ENCODE data around the gene CACNA2D4. TPM values are rescaled to one million over a fixed set of nuclear protein-coding genes. Genes with fewer than 3 reads are reported as not detected.
A peak's percentile ranks its signal among the peaks of the same experiment; 100 is the strongest.

The CACNA2D4 gene
- total RNA-seq, 1 experiment from 2014 or later = 44.0 TPM

- DNase-seq (ENCODE audit: low read depth) = no peak
Measured at GRCh38 chr12:1835211-1836131, 83.0 kb downstream of the CACNA2D4 start.

- DNase-seq (ENCODE audit: low read depth) = no peak
Measured at GRCh38 chr12:1834186-1834925, 84.1 kb downstream of the CACNA2D4 start.

- DNase-seq (ENCODE audit: low read depth) = no peak
Measured at GRCh38 chr12:1833596-1834028, 84.8 kb downstream of the CACNA2D4 start.

DNA sequence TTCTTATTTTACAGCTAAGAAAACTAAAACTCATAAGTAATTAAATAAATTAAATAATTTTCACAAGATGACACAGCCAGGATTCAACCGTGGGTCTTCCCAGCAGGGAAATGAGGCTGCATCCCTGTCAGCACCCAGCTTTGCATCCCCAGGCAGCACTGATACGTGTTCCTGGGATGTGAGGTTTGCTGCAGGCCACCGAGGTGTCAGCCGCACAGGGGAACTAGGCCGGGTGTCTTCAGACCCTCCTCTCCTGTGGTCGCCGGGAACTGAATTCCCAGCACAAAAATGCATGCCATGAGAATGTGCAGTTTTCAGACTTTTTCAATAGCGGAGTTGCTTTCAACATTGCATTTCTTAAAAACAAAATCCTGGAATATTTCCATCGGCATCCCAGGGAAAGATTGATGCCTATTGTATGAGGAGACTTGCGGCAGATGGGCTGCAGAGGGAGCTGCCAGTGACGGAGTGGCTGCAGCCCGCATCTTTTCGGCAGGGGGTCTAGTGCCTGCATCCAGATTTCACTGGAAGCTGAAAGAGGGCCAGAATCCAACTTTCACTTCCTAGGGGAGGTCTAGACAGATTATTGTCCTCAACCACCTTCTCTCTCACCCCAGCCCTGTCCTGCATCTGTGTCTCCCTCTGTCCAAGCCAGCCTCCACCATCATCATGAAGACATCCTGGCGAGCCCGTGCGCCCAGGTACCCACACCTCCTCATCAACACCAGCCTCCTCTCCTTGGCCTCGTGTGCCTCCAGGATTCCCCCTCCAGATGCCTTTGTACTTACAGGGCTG is 85.5 kb downstream of the CACNA2D4 start:
- DNase-seq (ENCODE audit: low read depth) = no peak

DNA sequence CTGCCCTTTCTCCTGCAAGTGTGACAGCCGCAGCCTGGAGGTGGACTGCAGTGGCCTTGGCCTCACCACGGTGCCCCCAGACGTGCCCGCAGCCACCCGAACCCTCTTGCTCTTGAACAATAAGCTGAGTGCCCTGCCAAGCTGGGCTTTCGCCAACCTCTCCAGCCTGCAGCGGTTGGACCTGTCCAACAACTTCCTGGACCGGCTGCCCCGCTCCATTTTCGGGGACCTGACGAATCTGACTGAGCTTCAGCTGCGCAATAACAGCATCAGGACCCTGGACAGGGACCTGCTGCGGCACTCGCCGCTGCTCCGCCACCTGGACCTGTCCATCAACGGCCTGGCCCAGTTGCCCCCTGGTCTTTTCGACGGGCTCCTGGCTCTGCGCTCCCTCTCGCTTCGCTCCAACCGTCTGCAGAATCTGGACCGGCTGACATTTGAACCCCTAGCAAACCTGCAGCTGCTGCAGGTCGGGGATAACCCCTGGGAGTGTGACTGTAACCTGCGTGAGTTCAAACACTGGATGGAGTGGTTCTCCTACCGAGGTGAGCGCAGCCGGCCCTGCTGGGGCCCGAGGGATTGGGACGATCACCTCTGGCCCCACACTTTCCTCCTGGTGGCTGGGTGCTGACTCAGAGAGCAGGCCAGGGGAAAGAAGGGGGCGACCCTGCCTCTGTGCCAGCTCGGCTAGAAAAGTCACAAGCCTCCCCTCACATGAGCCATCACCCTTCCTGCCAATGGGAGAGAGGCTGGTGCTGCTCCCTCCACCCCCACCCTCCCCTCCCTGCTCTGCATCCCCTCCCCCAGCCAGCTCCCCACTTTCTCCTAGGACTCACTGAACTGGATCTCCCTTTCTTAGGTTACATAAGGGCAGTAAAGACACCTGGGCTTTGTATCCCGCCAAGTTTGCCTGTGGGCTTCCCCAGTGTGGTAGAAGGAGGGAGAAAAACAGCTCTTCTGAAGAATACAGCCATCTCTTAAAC is 87.2 kb downstream of the CACNA2D4 start:
- DNase-seq (ENCODE audit: low read depth) = peak; percentile 32

DNA sequence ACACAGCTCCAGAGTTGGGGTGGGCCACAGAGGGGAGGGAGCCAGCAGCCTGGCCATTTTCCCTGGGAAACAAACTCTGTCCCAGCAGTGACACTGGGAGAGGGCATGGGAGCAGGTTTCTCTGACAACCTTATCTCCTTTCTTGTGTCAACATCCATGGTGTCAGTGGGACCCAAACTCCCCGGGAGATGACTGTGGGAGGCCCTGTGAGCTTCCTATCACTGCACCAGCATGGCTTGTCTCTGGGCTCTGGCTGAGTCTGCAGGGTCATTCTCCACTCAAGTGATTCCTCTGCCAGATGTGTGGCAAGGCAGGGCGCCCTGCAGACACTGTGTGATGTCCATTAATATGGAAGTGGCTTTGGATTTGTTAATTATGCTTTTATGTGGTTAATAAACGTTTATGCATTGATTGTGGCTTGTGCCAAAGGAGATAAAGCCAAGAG is 88.0 kb downstream of the CACNA2D4 start:
- DNase-seq (ENCODE audit: low read depth) = no peak

- no peak for DNase-seq (ENCODE audit: low read depth)
Measured at GRCh38 chr12:1829306-1829900, 89.0 kb downstream of the CACNA2D4 start.

DNA sequence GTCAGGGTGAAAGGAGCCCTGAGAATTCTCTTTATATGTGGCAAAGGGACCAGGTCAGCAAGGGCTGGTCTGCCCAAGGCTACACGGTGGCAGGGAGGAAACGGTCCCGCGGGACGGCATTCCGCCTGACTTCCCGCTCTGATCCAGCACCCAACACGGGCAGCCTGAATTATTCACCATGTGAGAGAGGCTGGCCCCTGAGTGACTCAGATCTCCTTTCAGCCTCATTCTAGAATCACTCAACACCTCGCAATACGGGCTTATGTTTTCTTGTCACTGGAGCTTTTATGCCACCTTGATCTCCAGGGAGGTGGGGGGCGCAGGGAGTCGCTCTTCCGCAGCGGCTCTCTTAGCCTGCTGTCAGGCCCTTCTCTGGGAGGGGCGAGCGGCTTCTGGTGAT is 89.6 kb downstream of the CACNA2D4 start:
- peak; percentile 42 for DNase-seq (ENCODE audit: low read depth)

DNA sequence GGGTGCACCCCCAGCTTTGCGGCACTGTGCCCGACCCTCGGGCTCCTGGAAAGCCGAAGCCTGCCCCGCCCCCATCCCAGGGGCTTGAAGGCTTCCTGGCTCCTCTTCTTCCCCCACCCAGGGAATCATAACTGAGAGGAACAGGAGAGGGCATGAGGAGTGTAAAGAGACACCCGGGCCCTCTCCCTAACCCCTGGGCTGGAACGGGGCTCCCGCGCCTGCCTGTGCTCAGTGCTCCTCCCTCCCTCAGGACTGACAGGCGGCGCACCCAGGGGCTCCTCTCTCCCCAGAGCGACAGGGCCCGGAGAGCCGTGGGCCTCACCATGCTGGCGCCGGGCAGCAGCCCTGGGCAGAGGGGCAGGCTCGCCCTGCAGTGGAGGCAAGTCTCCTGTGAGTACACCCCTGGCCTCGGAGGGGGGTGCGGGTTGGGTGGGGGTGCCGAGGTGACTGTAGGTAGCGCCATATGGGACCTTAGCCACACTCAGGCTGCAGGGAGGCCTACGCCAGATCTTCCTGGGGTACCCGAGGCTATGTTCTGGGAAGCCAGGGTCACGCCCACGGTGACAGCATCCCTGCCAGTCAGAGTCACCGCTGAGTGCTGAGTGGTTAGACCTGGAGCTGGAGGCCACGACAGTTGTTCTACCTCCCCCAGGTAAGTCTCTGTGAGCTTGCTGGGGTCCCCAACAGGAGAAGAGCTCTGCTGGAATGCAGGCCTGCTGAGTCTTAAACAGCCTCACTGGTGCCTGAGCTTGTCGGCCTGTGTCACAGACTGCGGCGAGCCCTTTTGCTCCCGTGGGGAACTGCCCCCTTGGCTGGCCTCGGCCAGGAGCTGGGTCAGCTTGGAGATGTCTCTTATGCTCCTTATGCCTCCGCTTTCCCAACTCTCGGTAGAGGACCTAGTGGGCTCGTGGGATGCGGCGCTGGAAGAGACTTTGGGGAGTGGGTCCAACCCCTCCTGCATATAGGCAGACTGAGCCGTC is 90.3 kb downstream of the CACNA2D4 start:
- no peak for DNase-seq (ENCODE audit: low read depth)

DNA sequence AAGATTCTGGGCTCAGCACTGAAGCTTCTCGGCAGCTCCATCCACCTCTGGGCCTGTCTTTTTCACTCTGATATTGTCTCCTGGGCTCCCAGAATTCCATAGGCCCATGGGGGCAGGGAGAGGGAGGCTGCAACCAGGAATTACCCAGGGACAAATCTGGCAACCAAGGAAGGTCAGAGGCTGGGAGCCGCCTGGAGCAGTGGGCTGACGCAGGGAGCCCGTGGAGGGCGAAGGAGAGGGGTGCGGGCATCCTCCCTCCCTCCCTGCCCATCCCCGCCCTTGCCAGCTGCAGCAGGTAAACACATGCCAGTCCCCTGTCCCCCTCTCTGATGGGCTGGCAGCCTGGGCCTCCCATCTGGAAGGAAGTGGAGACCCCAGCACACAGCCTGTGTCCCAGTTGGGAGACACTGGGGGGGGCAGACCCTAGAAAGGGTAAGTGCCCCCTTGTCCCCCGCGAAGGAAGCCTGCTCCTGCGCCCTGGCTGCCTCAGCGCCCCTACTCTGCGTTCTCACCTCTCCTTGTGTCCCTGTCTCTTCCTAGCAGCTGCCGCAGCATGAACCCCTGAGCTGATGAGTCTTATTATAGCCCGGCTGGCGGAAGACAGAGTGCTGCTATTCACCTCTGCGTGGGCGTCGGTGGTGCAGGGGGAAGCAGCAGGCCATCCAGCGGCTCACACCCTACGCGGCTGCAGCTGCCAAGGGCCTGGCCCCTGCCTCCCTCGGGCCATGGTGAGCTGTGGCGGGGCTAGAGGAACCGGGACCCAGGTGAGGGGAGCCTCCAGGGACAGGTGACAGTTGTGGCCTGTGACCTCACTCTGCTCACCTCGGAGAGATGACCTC is 91.4 kb downstream of the CACNA2D4 start:
- no peak for DNase-seq (ENCODE audit: low read depth)

- no peak for DNase-seq (ENCODE audit: low read depth)
Measured at GRCh38 chr12:1826401-1826800, 92.1 kb downstream of the CACNA2D4 start.

DNA sequence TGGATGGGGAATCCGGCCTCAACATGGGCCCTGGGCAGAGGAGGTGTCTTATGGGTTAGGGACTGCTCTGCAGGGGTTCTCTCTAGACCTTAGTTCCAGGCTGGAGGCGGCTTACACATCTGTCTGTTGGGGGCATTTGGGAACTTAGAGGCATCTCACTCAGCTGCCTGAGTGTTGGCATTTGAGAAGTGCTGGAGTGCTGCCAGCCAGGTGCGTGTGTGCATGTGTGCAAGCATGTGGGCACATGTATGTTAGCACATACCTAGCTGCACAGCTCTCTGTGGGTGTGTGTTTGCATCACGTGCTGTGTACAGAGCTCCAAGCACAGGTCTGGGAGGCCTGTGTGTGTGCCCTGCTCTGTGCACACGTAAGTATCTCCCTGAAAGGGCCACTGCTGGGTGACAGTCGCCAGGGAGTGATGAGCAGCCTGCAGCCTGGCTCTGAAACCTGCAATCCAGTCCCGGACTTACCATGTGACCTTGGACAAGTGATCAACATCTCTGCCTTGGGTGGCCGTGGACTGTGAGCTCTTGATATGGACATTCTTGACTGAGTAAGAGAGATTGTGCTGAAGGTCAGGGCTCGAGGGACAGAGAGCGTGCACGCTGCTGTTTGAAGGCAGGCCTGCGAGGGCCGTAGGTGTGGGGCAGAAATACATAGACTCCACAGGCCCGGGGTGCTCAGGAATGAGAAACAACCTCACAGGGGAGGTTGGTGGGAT is 92.9 kb downstream of the CACNA2D4 start:
- no peak for DNase-seq (ENCODE audit: low read depth)

GRCh38 chr12:1823237-1823636 is 95.2 kb downstream of the CACNA2D4 start:
- no peak for DNase-seq (ENCODE audit: low read depth)

DNA sequence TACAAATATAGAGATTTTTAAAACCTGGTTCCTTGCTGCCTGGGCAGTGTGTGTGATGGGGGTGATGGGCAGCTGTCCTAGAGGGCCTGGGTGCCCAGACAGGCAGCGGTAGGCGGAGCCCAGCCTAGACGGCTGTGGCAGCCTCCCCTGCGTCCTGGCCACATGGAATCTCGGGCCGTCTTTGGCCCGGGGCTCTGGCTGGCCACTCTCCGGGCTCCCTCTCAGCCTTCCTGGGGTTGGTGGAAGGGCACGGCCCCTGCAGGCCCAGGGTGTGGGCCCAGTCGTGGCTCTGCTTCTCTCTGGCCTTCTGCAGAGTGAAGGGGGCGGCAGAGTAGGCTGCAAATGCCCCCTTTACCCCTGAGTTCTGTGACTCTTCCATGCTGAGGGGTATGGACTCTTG is 95.8 kb downstream of the CACNA2D4 start:
- no peak for DNase-seq (ENCODE audit: low read depth)

DNA sequence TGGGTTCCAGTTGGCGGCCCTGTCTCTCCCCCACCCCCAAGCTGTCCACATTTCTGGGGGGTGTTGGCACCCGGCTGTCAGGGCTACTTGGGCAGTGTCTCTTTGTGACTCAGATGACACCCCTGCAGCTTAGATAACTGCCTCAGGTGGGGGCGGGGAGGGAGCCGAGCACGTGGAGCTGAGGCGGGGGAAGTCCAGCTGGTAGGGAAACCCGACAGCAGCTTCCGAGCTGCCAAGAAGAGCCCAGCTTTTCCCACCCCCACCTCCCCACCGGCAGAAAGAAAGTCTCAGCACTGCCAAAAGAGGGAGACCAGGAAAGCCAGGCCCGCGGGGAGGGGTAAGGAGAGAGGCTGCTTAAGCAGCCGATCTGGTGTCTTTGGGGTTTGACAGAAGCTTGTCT is 96.6 kb downstream of the CACNA2D4 start:
- no peak for DNase-seq (ENCODE audit: low read depth)

DNA sequence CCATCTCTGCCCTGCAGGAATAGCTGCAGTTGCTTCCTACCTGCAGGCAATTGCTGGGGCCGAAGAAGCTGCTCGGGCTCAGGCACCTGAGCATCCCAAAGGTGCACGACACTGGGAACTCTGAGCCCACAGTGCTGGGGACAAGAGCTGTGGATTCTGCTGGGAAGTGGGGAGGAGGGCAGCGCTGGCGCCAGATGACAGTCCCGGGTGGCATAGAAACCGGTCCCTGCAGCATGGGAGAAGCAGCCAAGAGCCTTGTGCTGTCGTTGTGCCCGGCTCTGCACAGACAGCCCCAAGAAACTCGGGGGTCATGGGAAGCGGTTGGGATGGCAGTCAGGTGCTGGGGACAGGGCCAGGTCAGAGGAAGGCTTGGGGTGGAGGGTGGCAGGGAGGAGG is 97.6 kb downstream of the CACNA2D4 start:
- DNase-seq (ENCODE audit: low read depth) = no peak

All from HT1080 (cell line).